GM19455 (cell line): ENCODE data around the gene MTHFD1L.
"Not testable (repeated sequence)": the region's sequence is repeated elsewhere in the genome, so short reads cannot be mapped to it uniquely, and the experiment has no call there.

ENCODE experiments used
- ATAC-seq: cut with Tn5 transposase; IDR thresholded peaks from one replicate; pipeline ENCODE4 v1.9.1; 2021; ENCODE audit not compliant: unreplicated experiment

Gene MTHFD1L

DNA sequence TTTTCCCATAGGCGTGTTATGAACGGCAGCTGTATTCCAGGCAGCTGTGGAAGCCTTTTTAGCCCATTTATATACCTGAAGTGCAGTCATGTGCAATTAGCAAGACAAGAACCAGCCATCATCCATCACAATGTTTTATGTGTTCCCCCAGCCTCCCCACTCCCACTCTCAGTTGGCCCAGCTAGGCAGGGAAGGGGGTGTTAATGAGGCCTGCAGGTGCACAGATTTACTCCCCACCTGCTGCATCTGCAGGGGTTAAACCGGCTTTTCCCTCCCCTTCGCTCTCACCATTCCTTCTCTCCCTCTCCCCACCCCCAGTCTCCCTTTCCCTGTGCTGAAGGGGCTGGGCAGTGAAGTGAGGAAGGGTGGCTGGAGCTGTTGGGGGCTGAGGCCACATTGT lies 224.5 kb downstream of the MTHFD1L start:
- ATAC-seq = no peak

DNA sequence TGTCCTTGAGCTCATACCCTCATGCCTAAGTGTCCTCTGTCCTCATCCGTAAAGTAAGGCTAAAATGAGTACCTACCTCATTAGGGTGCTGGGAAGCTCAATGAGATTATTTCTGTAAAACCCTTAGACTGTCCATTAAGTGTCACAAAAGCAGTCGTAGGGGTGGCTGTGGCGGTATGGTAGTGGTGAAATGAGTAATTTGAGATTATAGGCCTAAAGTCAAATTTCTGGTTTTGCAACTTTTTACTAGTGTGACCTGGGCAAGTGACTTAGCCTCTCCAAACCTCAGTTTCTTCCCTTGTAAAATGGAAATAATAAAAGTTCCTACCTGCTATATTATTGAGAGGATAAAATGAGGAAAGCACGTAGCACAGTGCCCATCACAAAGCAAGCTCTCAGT lies 226.1 kb downstream of the MTHFD1L start:
- no peak for ATAC-seq

DNA sequence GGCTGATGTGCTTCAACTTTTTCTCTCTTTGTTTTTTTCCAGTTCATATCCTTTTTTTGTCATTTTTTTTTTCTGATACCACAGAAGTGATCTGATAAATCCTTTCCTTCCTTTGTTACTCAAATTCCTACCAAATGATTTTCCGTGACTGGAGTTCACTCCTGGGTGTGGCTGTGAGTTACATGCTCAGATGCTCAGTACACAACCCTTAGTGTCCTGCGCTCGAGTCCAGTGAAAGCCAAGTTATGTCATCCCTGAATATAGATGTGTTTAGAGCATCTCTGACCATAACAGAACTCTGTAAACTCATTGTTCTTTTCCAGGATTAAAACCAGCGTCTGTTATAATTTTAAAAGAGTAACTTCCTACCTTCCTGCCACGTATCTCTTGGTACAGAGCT lies 227.1 kb downstream of the MTHFD1L start:
- ATAC-seq = no peak

DNA sequence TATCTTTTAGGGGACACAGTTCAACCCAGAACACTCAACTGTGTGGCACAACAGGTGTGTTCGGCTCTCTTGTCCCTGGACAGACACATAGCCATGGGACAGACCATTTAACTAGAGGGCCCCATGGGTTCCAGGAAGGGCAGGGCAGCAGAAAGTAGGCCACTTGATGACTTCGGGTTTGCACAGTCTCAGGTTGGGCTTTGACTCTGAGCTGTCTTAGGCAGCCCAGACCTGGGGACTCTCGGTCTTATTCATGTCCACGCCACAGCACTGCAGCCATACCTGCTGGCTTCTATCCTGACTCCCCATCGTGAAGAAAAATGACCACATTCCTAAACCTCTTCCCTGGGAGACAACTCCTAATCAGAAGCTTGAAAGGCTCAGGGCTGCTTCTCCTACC lies 228.2 kb downstream of the MTHFD1L start:
- no peak for ATAC-seq

DNA sequence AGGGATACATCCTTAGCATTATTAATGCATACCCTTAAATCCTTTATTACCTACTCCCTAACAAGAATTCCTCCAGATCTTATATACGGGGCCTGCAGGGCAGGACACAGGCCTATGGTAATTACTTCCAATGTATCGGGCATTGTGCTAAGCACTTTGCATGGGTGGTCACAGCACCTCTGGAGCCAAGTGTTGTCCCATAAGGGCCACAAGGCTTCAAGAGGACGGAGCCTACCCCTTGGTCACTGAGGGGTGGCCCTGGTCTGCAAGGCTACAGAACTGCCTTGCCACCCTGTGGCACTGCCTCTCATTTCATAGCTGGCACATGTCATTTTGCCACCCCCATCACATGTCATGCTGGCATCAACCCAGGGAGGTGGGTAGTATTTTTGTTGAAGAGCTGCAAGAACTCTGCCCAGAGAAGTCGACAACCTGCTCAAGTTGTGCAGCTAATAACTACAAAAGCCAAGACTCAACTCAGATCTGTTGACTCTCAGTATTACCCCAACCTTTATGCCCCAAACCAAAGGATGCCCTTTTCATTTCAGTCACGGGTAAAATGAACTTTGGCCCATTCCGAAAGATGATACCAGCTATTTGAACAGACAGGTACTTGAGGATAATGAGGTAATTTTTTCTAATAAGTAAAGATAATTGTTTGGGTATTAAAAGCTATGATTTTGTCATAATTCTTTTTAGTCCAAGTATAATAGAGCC lies 230.2 kb downstream of the MTHFD1L start:
- ATAC-seq = no peak

DNA sequence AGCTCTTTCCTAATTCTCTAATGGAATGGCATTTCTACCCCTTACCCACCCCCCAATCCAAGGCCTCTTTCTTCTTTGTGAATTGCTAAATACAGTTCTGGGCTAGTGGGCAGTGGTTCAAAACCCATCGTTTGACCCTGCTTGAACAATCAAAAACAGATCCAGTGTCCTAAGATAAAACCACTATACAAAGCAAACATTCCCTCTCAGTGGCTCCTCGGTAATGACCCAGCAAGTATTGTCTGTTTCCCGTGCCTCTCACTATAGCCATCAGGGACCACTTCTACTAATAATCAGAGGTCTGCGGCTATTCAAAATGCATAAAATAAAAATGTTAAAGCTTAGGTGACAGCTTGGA lies 230.7 kb downstream of the MTHFD1L start:
- ATAC-seq = no peak

DNA sequence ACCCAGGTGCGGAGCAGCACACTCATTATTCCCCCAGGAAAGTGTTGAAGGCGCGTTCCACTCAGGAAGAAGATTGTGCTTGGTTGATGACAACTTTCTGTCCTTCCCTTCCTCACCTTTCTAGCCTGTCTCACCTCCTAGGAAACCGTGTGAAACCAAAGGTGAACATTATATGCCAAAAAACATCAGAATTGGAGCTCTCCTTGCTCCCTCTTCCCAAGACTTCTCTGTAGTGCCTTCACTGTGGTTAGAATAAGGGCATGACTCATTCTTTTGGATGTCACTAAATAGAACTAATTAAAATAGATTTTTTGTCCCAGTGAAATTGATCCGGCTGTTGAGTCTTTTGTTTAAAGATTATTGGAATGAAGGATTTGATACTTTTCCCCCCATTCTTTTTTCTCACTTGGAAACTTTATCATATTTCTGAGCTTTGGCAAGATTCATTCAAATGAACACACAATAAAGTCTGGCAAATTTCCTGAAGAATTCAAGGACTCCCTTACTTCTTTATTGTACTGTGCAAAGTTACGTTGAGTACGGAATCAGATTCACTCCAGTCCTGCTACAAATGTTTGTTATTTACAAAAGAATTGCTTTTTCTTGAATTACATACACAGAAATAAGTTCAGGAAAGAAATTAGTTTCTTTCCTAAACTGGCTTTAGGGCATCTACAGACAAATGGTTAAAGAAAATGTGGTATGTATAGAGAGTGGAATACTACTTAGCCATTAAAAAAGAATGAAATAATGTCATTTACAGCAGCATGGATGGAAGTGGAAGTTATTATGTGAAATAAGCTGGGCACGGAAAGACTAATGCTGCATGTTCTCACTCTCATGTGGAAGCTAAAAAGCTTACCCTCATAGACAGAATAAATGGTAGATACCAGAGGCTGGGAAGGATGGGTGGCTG lies 231.4 kb downstream of the MTHFD1L start:
- ATAC-seq = no peak

DNA sequence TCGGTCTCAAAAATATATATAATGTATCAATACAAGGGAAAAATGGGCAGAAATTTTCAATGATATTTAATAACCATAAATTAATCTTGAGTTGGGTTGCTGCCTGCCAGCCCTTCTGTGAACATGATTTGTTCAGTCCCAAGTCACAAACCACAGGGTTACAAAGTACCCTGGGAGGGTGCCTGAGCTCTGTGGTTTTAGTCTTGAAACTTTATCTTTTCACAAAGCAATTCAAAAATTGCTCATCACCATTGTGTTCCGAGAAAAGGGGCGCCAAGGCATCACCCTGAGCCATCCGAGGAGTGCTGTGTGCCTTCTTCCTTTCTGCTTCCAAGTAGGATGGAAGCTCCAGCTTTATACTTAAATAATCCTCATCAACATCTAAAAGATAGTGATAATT lies 232.7 kb downstream of the MTHFD1L start:
- ATAC-seq = no peak

DNA sequence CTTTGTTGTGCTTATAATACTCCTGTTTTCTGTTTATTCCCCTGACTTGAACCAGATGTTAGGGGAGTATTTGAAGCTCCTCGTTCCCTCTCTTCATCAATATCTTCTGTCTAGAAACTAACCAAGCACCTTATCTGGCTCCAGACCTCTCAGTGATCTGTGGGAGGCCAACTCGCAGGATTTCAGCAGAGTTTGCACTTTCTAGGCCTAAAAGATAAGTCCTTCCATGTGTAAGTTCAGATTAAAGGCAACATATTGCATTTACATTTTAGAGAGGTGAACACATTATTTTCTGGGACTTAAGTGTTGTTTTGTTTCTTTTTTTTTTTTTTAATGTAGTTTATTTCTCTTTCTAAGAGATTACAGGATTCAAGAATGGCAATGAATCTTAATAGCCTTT lies 234.8 kb downstream of the MTHFD1L start:
- ATAC-seq = no peak

DNA sequence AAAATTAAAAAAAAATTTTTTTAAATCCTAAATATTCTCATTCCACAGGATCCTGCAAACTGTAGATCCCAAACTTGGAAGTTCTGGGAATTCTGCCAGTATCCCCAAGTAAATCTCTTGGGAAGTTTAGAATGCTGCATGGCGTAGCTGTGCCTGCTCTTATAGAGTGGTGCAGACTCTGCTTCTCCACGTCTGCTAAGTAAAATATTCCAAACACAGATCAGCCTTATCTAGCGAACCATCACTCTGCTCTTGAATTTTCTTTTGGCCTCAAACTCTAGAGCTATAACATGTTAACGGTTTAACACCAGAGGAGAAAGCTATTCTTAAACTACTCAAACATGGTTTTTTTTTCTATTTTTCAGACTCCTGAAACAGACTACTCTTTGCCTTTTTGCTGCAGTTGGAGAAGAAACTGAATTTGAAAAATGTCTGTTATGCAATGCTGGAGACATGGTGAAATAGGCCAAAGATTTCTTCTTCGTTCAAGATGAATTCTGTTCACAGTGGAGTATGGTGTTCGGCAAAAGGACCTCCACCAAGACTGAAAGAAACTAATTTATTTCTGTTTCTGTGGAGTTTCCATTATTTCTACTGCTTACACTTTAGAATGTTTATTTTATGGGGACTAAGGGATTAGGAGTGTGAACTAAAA lies 235.8 kb downstream of the MTHFD1L start:
- ATAC-seq = no peak

DNA sequence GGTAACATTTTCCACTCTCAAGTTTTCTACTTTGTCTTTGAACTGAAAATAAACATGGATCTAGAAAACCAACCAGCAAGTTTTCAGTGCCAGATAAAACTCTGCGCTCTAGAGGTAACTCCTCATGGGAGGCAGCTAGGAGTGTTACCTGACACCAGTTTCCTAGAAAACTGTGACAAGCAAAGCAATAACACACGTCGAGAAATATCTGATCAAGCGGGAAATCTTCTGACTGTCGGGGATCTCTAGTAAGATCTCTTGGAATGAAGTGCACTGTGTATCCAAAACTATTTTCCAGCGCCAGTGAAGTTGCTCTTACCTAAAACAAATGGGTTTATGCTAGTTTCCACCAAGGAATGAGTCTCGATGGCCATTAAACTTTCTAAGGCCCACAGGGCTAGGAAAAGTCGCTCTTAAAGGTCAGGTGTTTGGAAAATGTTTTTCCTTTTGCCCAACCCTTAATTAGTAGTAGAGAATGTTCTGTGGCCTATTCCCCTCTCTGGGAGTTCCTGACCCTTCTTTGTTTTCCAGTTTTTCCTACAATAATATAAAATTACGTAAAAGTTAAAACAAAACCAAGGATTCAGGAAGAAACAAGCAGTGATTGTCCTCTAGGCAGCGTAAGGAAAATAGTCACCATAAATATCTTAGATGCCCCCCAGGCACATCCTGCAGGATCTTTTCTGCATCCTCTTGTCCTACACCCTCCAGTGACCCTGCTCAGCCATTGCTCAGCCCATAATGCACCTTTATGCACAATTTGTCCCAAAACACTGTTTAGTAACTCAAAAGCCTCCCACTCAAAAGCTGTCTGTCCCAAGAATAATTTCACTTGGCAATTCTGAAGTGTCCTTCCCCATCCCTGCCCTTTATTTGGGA lies 236.6 kb downstream of the MTHFD1L start:
- ATAC-seq = no peak

DNA sequence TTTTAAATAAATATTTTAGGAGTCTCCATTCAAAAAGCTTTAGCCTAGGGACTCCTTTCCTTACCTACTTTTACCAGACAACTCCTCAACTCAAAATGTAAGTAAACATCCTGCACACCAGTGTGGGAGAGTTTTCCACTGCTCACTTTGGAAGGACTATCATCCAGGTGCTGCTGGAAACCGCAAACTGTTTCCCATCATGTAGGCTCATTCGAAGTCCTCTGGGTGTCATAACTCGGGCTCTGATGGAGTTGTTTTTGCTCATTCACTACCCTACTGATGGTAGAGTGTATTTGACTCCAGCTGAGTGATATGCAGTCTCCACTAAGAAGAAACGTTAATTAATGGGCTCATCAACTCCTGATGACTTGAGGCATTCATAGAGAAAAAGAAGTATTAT lies 237.8 kb downstream of the MTHFD1L start:
- ATAC-seq = no peak

DNA sequence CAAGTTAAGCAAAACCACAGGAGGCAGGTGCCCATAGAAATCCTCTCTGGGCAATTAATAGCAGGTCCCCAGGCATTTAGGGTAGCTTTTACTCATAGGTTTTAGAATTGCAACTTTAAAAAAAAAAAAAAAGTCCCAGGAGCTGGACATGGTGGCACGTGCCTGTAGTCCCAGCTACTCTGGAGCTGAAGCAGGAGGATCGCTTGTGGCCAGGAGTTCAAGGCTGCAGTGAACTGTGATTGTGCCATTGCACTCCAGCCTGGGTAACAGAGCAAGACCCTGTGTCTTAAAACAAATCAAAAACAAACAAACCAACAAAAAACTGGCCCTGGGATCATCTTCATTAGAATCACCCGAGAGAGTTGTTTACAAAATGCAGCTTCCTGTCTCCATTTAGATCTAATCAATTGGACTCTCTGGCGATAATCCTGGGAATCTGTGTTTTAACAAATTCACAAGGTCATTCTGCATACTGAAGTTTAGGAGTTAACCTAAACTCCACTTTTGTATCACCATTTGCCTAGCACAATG lies 242.5 kb downstream of the MTHFD1L start:
- ATAC-seq = no peak

DNA sequence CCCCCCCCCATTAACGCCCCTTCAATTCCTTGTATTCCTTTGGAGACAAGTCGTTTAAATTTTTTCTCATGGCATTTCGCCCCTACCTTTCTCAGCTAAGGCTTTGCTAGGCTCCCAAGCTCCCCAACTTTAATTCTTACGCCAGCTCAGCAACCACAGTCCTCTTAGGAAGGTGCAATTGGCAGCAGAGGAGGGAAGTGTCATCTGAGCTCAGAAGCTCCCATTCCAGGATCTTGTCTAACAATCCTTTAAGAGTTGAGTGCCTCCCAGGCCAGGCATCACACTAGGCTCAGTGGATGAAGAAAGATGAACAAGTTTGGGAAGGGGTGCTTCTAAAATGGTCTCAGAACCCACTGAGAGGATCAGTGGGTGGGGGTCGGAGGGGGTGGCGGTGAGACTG lies 243.0 kb downstream of the MTHFD1L start:
- no peak for ATAC-seq

DNA sequence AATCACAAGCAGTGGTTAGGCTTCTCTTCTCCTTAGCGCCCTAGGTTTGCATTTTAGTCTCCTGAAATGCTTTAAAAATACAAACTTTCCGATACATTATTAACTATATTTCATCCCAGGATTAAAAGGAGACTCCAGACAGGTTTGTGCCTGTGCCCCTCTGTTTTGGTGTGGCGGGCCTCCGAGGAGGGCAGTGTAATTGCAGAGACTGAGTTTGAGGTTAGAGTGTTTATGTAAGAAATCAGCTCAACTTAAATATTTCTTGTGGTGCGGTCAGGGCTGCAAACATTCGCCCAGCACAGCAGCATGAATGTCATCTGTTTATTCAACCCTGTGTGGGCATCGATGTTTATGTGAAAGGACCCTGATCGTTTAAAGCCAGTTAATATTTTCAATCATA lies 243.9 kb downstream of the MTHFD1L start:
- ATAC-seq = no peak

DNA sequence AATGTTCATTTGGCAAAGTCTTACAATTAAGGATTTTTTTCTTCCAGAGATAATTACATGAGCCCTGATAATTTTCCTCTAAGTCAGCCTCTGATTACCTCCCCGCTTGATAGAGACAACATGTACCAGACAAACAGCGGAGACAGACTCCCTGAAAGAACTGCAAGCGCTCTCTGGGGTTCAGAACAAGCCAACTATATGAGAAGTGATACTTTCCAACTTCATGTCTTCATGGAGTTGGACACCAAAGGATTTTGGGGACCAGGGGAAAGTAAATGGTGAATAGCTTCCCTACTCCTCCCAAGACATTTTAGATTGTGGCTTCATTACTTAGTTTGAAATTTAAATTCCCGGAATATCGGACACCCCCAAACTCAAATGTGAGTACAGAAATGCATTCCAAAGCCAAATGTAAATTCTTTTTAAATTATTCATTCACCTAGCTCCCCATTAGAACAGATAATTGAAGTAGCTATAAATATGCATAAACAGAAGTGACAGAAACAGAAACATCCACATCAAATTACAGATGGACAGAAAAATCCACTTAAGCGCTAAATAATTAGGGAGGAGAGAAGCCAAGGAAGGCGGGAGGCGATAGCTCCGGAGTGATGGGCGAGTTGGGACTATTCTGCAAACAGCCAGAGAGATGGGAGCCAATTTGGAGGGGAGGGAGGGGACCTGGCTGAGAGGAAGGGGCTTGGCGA lies 244.5 kb downstream of the MTHFD1L start:
- no peak for ATAC-seq

DNA sequence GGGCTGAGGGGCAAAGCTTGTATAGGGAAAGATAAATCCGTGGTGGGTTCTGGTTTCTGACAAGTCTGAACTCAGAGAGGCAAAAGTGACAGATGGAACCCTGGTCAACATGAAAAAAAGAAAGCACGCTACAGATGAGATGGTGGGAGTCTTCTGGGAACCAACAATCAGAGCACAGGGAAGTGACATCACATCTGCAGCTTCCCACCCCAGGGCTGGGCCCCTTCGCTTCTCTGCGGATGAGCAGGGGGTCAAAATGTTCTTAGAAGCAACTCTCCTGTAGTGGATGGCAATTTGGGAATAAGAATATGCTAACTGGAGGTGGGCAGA lies 245.0 kb downstream of the MTHFD1L start:
- no peak for ATAC-seq

DNA sequence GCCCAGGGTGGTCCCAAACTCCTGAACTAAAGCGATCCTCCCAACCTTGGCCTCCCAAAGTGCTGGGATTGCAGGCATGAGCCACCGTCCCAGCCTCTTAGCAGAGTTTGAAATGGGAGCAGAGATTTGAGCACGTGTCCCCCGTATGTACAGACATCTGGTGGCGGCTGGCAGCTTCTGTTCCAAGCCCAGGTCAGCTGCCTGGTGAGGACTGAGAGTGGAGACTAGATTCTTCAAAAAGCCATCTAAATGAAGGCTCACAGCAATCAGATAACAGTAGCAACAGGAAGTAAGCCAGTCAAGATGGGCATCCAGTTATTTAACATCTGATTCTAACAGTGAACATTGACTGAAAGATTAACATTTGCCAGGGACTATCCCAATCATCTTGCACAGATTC lies 246.2 kb downstream of the MTHFD1L start:
- no peak for ATAC-seq

DNA sequence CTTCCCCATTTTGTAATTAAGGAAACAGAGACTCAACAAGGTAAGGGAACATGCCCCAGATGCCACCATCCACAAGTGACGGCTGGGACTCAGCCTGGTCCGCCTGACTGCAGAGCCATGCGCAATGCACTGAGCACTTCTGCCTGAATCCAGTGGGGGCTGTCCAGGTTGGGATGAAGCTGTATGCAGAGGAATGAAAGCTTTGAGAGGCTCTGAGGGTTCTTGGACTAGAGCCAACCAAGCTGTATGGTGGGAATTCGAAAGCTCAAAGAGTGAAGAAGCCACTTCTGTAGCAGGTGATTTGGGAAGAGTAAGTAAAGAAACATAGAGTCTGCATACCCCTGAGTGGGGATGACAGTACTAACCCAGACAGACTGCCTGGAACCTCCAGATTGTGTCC lies 246.6 kb downstream of the MTHFD1L start:
- ATAC-seq = no peak

DNA sequence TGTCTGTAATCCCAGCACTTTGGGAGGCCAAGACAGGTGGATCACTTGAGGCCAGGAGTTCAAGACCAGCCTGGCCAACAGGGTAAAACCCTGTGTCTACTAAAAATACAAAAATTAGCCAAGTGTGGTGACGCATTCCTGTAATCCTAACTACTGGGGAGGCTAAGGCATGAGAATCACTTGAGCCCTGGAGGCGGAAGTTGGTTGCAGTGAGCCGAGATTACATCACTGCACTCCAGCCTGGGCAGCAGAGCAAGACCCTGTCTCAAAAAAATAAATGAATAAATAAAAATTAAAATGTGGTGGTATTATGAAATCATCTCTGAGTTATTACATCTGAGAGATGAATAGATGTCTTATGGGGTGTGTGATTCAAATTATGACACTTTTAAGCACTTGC lies 247.4 kb downstream of the MTHFD1L start:
- ATAC-seq = not testable (repeated sequence)
